ENCODE results near the gene FXYD1.

DNA sequence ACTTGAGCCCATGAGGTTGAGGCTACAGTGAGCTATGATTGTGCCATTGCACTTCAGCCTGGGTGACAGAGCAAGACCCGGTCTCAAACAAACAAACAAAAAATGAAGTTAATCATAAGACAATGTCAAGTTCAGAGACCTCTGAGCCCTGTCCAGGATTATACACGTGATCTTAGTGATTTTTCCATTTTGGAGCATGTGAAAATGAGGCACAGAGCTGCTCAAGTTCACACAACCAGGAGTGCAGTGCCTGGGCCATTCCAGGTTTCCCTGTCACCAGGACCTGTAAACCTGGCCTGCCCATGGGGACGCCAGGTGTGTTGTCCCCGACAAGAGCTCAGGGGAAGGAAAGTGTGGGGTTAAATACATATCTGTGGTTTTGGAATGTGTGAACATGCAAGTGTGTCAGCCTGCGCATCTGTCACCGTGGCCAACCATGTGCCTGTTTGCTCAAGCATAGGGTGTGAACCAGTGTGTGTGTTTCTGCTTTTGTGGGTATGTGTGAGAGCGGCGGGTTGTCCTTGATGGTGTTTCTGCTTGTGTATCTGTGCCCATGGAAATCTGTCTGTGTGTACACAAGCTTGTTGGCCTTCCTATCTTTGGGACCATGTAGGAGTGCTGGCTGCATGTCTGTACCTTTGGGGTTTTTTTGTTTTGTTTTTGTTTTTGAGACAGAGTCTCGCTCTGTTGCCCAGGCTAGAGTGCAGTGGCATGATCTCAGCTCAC lies 1.5 kb upstream of the FXYD1 start:
- TF ChIP-seq, protein P1, sequence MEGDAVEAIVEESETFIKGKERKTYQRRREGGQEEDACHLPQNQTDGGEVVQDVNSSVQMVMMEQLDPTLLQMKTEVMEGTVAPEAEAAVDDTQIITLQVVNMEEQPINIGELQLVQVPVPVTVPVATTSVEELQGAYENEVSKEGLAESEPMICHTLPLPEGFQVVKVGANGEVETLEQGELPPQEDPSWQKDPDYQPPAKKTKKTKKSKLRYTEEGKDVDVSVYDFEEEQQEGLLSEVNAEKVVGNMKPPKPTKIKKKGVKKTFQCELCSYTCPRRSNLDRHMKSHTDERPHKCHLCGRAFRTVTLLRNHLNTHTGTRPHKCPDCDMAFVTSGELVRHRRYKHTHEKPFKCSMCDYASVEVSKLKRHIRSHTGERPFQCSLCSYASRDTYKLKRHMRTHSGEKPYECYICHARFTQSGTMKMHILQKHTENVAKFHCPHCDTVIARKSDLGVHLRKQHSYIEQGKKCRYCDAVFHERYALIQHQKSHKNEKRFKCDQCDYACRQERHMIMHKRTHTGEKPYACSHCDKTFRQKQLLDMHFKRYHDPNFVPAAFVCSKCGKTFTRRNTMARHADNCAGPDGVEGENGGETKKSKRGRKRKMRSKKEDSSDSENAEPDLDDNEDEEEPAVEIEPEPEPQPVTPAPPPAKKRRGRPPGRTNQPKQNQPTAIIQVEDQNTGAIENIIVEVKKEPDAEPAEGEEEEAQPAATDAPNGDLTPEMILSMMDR (IDR thresholded peaks at IDR 0.05; ENCODE audit: low read depth, low read length) = no peak
- no peak for TF ChIP-seq EZH2phosphoT487 (IDR thresholded peaks at IDR 0.05; ENCODE audit: low read depth)

Measured in OCI-LY3 (cell line).